CD4-positive, alpha-beta T cell (primary cell): ENCODE data around the gene RPAP3. TPM values are rescaled to one million over a fixed set of nuclear protein-coding genes. Genes with fewer than 3 reads are reported as not detected.
"Not testable (repeated sequence)": the region's sequence is repeated elsewhere in the genome, so short reads cannot be mapped to it uniquely, and the experiment has no call there.

ENCODE experiments used
- ATAC-seq: fragments of 200-7000 bp; cut with Tn5 transposase; one replicate; pipeline ENCODE4 v1.10.0; 2022; ENCODE audit warnings: mild to moderate bottlenecking; ENCODE audit not compliant: poor library complexity
- CTCF ChIA-PET: fragments of 350-600 bp; sonication (Branson Sonifier 250); formaldehyde crosslinking; loops from one replicate; lab custom pipeline; 2021; ENCODE audit warnings: antibody characterized with exemption, inconsistent platforms; lab: Charles Lee
- POLR2A ChIA-PET: fragments of 350-600 bp; sonication (Branson Sonifier 250); formaldehyde crosslinking; loops from one replicate; lab custom pipeline; 2021; ENCODE audit warnings: antibody characterized with exemption, inconsistent platforms; lab: Charles Lee
- DNase-seq, 14 experiments: peaks; one replicate each; pipeline ENCODE4 v3.0.0-alpha.2; 2013 to 2020; ENCODE audit warnings: mixed read lengths in 2 of 14
- H3K27ac ChIP-seq, 2 donors: one replicate each; pipeline versions ENCODE4 v1.5.1 to v1.7.0; 2013; ENCODE audit warnings: low read length in 2 of 2, low read depth in 1 of 2, mild to moderate bottlenecking in 1 of 2
- H3K27me3 ChIP-seq, 2 experiments: 1 replicate in 1 of 2; 2 replicates in 1 of 2; pipeline versions ENCODE4 v1.6.1 to v1.7.0; 2013; ENCODE audit warnings: low read length in 2 of 2, control low read depth in 1 of 2, mild to moderate bottlenecking in 1 of 2, moderate library complexity in 1 of 2; ENCODE audit not compliant: insufficient read depth in 2 of 2, control insufficient read depth in 1 of 2
- H3K36me3 ChIP-seq: one replicate; pipeline ENCODE4 v1.6.1; 2013; ENCODE audit warnings: low read length, control low read depth; ENCODE audit not compliant: insufficient read depth
- H3K4me1 ChIP-seq: one replicate; pipeline ENCODE4 v1.6.1; 2013; ENCODE audit warnings: low read length, control low read depth; ENCODE audit not compliant: insufficient read depth
- H3K4me3 ChIP-seq: one replicate; pipeline ENCODE4 v1.5.1; 2013; ENCODE audit warnings: mild to moderate bottlenecking, low read length, moderate library complexity
- H3K9me3 ChIP-seq, 2 experiments: 1 replicate in 1 of 2; 2 replicates in 1 of 2; pipeline versions ENCODE4 v1.6.1 to v1.7.0; 2013; ENCODE audit warnings: low read length in 2 of 2, mild to moderate bottlenecking in 2 of 2, control low read depth in 1 of 2, moderate library complexity in 1 of 2; ENCODE audit not compliant: control insufficient read depth in 1 of 2, insufficient read depth in 1 of 2
- H3K27ac Mint-ChIP-seq: one replicate; pipeline ENCODE4 v1.8.0; 2020; ENCODE audit warnings: mixed read lengths
- H3K27me3 Mint-ChIP-seq: one replicate; pipeline ENCODE4 v1.8.0; 2021; ENCODE audit warnings: mixed read lengths
- H3K36me3 Mint-ChIP-seq: one replicate; pipeline ENCODE4 v1.8.0; 2021; ENCODE audit warnings: low read depth, mixed read lengths
- H3K4me1 Mint-ChIP-seq: one replicate; pipeline ENCODE4 v1.8.0; 2021; ENCODE audit warnings: low read depth, mixed read lengths
- H3K4me3 Mint-ChIP-seq: one replicate; pipeline ENCODE4 v1.8.0; 2020; ENCODE audit warnings: mild to moderate bottlenecking, mixed read lengths
- H3K9me3 Mint-ChIP-seq: one replicate; pipeline ENCODE4 v1.8.0; 2020; ENCODE audit warnings: mixed read lengths
- CTCF ChIP-seq: fragments of 200-600 bp; IDR thresholded peaks from one replicate; pipeline ENCODE4 v1.8.0; 2022; ENCODE audit warnings: antibody characterized with exemption, mild to moderate bottlenecking
- intact Hi-C, 2 experiments: fragments of 100-400 bp; cut with DNase I in 1 of 2; cut with micrococcal nuclease in 1 of 2; formaldehyde crosslinking; loops; one replicate each; pipeline versions ENCODE4 v1.15.1 to v1.9.0; 2023 to 2025; cut with DNase I, micrococcal nuclease
- total RNA-seq, 174 experiments: library from RNA in 2 of 174; stranded (reverse) in 2 of 174; gene quantifications; one replicate each; pipeline ENCODE4 v1.2.3 and lab custom pipeline; 2021 to 2026

The RPAP3 gene
- total RNA-seq, 2 experiments from 2014 or later = 24.6 to 26.4 TPM

GRCh38 chr12:47649381-47649780, 56.4 kb downstream of the RPAP3 start:
- Mint-ChIP-seq H3K9me3 (peaks cover 7% of the 10 kb centered on the region), H3K27me3 (no peaks in the 10 kb centered on the region), H3K36me3 (peaks cover 25% of the 10 kb centered on the region), H3K27ac (no peak overlapping the region), H3K4me3 (no peak overlapping the region), H3K4me1 (peaks cover 7% of the 10 kb centered on the region)
- CTCF ChIA-PET = interaction anchor here (1.4 kb wide), 1 partner anchor 37 kb away, joined by 3 read pairs; no protein-coding TSS in a partner anchor
- no peaks in the 10 kb centered on the region for H3K9me3 ChIP-seq
- no peak overlapping the region for H3K27ac ChIP-seq
- no peak for ATAC-seq
- peaks cover 9% of the 10 kb centered on the region for H3K4me1 ChIP-seq
- TF ChIP-seq CTCF = no peak
- intact Hi-C loops = no loop called here
- POLR2A ChIA-PET = no interaction called here
- no peaks in the 10 kb centered on the region for H3K36me3 ChIP-seq
- no peak overlapping the region for H3K4me3 ChIP-seq
- DNase-seq = no peak
- H3K27me3 ChIP-seq = no peaks in the 10 kb centered on the region

- Histone ChIP-seq H3K27me3 (no peaks in the 10 kb centered on the region), H3K27ac (no peak overlapping the region), H3K36me3 (no peaks in the 10 kb centered on the region), H3K4me1 (peaks cover 9% of the 10 kb centered on the region), H3K4me3 (no peak overlapping the region), H3K9me3 (peaks cover 0 to 12% of the 10 kb centered on the region in 2 experiments)
- no peak for DNase-seq
- no peak overlapping the region for H3K4me3 Mint-ChIP-seq
- CTCF ChIA-PET = interaction anchor here (0.9 kb wide), 1 partner anchor 616 kb away, joined by 4 read pairs; no protein-coding TSS in a partner anchor
- H3K27ac Mint-ChIP-seq = no peak overlapping the region
- H3K36me3 Mint-ChIP-seq = peaks cover 35% of the 10 kb centered on the region
- ATAC-seq = no peak
- POLR2A ChIA-PET = interaction anchor here (1.6 kb wide), 1 partner anchor 10 kb away, joined by 4 read pairs; no protein-coding TSS in a partner anchor
- H3K9me3 Mint-ChIP-seq = peaks cover 11% of the 10 kb centered on the region
- H3K4me1 Mint-ChIP-seq = peaks cover 5% of the 10 kb centered on the region
- no peaks in the 10 kb centered on the region for H3K27me3 Mint-ChIP-seq
- TF ChIP-seq CTCF = no peak
- intact Hi-C loops = no loop called here
Observed at GRCh38 chr12:47648056-47648579, 57.7 kb downstream of the RPAP3 start.

GRCh38 chr12:47642310-47642709, 63.5 kb downstream of the RPAP3 start:
- H3K4me3 ChIP-seq, H3K4me3 Mint-ChIP-seq, H3K27me3 Mint-ChIP-seq, H3K27ac ChIP-seq, DNase-seq, ATAC-seq, POLR2A ChIA-PET, H3K4me1 ChIP-seq, H3K4me1 Mint-ChIP-seq, intact Hi-C loops, H3K27me3 ChIP-seq, H3K36me3 ChIP-seq, CTCF ChIA-PET, H3K27ac Mint-ChIP-seq: not testable (repeated sequence)
- H3K9me3 ChIP-seq = peaks cover 1 to 20% of the 10 kb centered on the region in 2 experiments
- Mint-ChIP-seq H3K36me3 (peaks cover 88% of the 10 kb centered on the region), H3K9me3 (peaks cover 23% of the 10 kb centered on the region)
